ENCODE data around the gene CPNE7.

GRCh38 chr16:89621136-89621697 is 45.7 kb downstream of the CPNE7 start:
- TF ChIP-seq CTCF (IDR thresholded peaks at IDR 0.05; ENCODE audit: low read depth, low read length), result no peak
- no peak for TF ChIP-seq EZH2phosphoT487 (IDR thresholded peaks at IDR 0.05; ENCODE audit: low read depth)
